ENCODE measurements around the gene BRK1.
"Not testable (repeated sequence)": the region's sequence is repeated elsewhere in the genome, so short reads cannot be mapped to it uniquely, and the experiment has no call there.

The BRK1 gene

GRCh38 chr3:10145685-10146084, 30.2 kb downstream of the BRK1 start:
- no peak for DNase-seq

GRCh38 chr3:10149226-10149625, 33.8 kb downstream of the BRK1 start:
- DNase-seq, result no peak

- no peak for DNase-seq
These were observed 35.5 kb downstream of the BRK1 start for GRCh38 chr3:10150987-10151386.

GRCh38 chr3:10154335-10155122, 39.1 kb downstream of the BRK1 start:
- DNase-seq, result no peak

GRCh38 chr3:10155123-10155472, 39.6 kb downstream of the BRK1 start:
- no peak for DNase-seq

GRCh38 chr3:10155658-10156057, 40.2 kb downstream of the BRK1 start:
- DNase-seq, result no peak

DNA sequence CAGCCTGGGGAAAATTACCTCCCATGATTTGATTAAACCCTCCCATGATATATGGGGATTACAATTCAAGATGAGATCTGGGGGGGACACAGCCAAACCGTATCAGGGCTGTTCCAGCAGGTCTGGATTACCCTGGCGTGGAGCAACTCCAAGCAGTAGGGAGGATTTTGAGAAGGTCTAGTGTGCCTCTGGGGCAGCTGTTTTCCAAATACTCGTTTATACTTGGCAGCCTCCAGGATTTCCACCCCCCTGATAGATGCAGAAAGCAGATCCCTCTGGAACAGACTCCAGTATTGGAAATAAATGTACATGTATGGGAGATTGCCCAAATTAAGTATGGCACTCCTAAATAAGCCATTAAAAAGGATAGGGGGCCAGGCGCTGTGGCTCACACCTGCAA, 41.6 kb downstream of the BRK1 start:
- DNase-seq, result no peak

DNA sequence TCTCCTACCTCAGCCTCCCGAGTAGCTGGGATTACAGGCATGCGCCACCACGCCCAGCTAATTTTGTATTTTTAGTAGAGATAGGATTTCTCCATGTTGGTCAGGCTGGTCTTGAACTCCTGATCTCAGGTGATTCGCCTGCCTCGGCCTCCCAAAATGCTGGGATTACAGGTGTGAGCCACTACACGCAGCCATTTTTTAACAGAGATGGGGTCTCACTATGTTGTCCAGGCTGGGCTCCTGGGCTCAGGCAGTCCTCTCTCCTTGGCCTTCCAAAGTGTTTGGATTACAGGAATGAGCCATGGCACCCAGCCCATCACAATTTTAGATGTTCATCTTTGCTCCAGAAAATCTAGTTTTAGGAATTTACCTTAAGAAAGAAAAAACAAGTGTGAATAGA, 43.1 kb downstream of the BRK1 start:
- DNase-seq, result not testable (repeated sequence)

GRCh38 chr3:10160346-10160745, 44.9 kb downstream of the BRK1 start:
- DNase-seq, result no peak

- DNase-seq, result no peak
These were observed 45.5 kb downstream of the BRK1 start for GRCh38 chr3:10160925-10161324.

DNA sequence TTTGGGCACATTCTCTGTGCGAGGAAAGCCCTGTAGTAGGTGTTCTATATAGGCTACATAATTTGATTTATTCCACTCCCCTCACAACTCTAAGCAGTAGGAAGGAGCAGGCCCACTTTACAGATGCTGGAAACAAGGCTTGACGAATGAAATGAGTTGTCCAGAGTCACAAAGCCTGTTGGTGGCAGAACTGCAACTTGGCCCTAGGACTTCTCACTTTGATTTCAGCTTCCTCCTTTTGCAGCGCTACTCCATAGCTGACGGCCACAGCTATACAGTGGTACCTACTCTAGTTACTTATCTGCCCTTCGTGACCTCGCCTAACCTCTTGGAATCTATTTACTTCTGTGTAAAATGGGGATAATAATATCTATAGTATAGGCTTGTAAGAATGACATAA, 46.7 kb downstream of the BRK1 start:
- DNase-seq, result no peak

- not testable (repeated sequence) for DNase-seq
These were observed 48.7 kb downstream of the BRK1 start for GRCh38 chr3:10164201-10164545.

GRCh38 chr3:10164546-10165393, 49.3 kb downstream of the BRK1 start, which contains the start of gene IRAK2:
Gene IRAK2, plus strand, starts transcription at chr3:10164919. Its CDS starts 36 bp downstream, at chr3:10164955.
- DNase-seq, result no peak

- no peak for DNase-seq
These were observed 50.7 kb downstream of the BRK1 start for GRCh38 chr3:10166213-10166604.

DNA sequence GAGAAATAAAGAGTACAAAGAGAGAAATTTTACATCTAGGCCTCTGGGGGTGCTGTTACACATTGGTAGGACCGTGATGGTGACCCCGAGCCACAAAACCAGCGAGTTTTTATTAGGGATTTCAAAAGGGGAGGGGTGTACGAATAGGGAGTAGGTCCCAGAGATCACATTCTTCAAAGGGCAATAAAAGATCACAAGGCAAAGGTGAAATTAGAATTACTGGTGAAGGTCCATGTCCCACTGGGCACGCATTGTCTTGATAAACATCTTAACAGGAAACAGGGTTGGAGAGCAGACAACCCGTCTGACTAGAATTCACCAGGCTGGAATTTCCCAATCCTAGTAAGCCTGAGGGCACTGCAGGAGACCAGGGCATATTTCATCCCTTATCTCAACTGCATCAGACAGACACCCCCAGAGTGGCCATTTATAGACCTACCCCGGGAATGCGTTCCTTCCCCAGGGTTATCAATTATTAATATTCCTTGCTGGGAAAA, 53.6 kb downstream of the BRK1 start:
- DNase-seq, result no peak

DNA sequence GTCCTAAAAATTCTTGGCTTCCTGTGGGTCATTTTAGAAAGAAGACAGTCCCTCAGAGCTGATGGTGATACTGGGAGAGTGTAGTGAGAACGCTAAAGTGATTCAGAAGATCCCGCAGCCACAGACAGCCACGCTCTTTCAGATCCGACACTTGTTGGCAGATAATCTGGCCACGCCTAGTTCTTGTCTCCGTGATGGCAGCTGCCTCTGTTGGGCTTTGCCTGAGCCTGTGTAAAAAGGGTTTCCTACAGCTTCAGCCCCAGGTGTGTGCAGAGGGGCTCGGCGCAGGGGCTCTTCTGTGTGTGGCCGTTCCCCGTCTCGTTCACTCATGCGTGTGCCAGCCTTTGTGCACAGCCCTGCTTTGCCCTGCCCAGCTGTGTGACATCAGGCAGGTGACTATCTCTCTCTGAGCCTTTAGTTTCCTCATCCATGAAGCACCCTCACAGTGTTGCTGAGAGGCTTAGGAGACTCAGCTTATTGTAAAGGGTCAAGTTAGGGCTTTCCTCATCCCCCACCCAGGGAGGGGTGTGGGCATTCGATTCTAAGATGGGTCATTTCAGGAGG, 55.5 kb downstream of the BRK1 start:
- no peak for DNase-seq

- DNase-seq, result no peak
These were observed 57.8 kb downstream of the BRK1 start for GRCh38 chr3:10173095-10173925.

DNA sequence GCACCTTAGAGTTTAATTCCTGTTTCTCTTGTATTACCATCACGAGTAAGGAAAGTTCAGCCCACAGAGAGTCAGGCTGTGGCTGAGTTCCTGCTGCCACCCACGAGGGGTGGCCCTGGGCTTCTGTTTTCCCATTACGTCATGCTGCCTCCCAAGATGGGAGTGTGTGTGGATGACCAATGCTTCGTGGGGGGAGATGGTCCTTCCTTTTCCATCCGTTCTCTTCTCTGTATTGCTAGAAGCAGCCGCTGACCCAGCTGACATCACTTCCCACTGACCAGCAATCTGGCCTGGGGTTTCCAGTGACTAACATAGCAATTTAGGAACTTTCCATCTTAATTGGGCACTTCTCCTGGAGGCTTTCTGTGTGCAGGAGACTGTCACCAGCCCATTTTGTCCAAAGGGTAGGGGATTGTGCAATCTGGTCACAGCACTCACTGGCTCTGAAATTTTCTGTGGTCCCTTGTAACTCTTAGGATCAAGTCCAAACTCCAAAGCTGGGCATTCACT, 58.5 kb downstream of the BRK1 start:
- DNase-seq, result no peak

GRCh38 chr3:10175334-10175733, 59.9 kb downstream of the BRK1 start:
- not testable (repeated sequence) for DNase-seq

DNA sequence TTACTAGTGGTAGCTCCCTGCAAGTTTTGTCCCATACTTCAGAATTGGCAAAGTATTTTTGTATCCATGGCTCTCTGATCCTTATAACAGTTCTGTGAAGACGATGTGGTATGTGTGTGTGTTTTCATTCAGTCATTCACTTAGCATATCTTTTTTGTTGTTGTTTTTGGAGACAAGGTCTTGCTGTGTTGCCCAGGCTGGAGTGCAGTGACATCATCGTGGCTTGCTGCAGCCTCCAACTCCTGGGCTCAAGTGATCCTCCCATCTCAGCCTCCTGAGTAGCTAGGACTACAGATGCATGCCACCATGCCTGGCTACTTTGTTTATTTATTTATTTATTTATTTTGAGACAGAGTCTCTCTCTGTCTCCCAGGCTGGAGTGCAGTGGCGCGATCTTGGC, 60.7 kb downstream of the BRK1 start:
- not testable (repeated sequence) for DNase-seq

All from NCI-H526 treated with DMSO at 0.1 percent for 48 hours (cell line).